Vagina (tissue), 2 donors: Measurements from ENCODE around the gene PNLIPRP3.

Experiments
- POLR2A ChIP-seq, 2 donors: fragments of 450-650 bp; IDR thresholded peaks; one replicate each; pipeline ENCODE4 v1.6.1; 2017; ENCODE audit warnings: antibody characterized with exemption in 2 of 2, mild to moderate bottlenecking in 2 of 2, moderate library complexity in 2 of 2
- POLR2AphosphoS5 ChIP-seq, 2 donors: sonication (generic); formaldehyde crosslinking; IDR thresholded peaks; one replicate each; pipeline ENCODE4 v1.9.0; 2017; ENCODE audit warnings: antibody characterized with exemption in 2 of 2, mild to moderate bottlenecking in 2 of 2, low read depth in 1 of 2; ENCODE audit not compliant: insufficient read depth in 1 of 2
- TF ChIP-seq, protein P1 (sequence below), 3 experiments: fragments of 450-650 bp in 2 of 3; fragments of 200-600 bp in 1 of 3; sonication (generic) in 1 of 3; IDR thresholded peaks; one replicate each; pipeline ENCODE4 v1.5.1; 2017 to 2019; ENCODE audit warnings: antibody characterized with exemption in 3 of 3, mild to moderate bottlenecking in 2 of 3, moderate library complexity in 2 of 3

DNA sequence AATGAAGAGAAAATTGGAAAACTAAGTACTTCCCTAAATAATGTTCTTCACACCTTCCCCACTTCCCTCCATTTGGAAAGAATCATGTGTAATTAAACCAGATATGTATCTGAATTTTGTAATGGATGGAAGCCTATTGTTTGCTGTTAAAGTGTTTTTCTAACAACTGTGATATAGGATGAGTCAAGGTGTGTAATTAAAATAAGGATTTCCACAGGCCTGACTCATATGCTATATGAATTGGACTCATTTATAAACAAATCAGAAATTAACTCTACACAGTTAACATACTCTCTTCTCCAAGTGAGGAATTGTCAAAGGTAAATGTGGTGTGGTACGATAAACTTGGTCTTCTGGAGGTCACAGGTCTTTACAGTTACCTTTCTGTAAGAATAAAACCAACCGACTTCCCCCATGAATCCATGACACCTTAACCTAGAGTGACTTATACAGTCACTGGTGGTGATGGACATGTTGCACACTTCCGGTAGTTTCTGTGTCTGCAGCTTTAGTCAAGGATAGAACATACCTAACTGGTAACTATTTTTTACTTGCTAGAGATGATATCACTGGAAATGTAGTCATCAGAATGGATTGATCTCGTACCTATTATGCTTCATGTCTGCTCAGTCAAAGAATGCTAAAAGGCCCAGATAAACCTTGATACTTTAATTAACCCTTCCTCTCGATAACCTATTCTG lies 12.8 kb downstream of the PNLIPRP3 start:
- TF ChIP-seq, protein P1, sequence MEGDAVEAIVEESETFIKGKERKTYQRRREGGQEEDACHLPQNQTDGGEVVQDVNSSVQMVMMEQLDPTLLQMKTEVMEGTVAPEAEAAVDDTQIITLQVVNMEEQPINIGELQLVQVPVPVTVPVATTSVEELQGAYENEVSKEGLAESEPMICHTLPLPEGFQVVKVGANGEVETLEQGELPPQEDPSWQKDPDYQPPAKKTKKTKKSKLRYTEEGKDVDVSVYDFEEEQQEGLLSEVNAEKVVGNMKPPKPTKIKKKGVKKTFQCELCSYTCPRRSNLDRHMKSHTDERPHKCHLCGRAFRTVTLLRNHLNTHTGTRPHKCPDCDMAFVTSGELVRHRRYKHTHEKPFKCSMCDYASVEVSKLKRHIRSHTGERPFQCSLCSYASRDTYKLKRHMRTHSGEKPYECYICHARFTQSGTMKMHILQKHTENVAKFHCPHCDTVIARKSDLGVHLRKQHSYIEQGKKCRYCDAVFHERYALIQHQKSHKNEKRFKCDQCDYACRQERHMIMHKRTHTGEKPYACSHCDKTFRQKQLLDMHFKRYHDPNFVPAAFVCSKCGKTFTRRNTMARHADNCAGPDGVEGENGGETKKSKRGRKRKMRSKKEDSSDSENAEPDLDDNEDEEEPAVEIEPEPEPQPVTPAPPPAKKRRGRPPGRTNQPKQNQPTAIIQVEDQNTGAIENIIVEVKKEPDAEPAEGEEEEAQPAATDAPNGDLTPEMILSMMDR (IDR thresholded peaks at IDR 0.05): no peak
- TF ChIP-seq POLR2A (IDR thresholded peaks at IDR 0.05): no peak
- TF ChIP-seq POLR2AphosphoS5 (IDR thresholded peaks at IDR 0.05; ENCODE audit: insufficient read depth in 1 of 2, low read depth in 1 of 2): no peak
